Mesothelial cell of epicardium (in vitro differentiated cells): ENCODE data around the gene HTRA1. TPM values are rescaled to one million over a fixed set of nuclear protein-coding genes. Genes with fewer than 3 reads are reported as not detected.

Source experiments
- DNase-seq, 2 experiments: peaks; one replicate each; pipeline ENCODE4 v3.0.0; 2021; ENCODE audit warnings: low spot score in 2 of 2; ENCODE audit not compliant: unreplicated experiment in 2 of 2
- H3K27ac Mint-ChIP-seq: 2 replicates; pipeline ENCODE4 v1.8.0; 2021; ENCODE audit warnings: mixed read lengths
- H3K27me3 Mint-ChIP-seq: 2 replicates; pipeline ENCODE4 v1.8.0; 2021; ENCODE audit warnings: low read depth, mixed read lengths
- H3K36me3 Mint-ChIP-seq: 2 replicates; pipeline ENCODE4 v1.8.0; 2021; ENCODE audit warnings: mixed read lengths
- H3K4me1 Mint-ChIP-seq: 2 replicates; pipeline ENCODE4 v1.8.0; 2021; ENCODE audit warnings: mixed read lengths
- H3K4me3 Mint-ChIP-seq: 2 replicates; pipeline ENCODE4 v1.8.0; 2021; ENCODE audit warnings: mild to moderate bottlenecking, moderate library complexity, mixed read lengths
- H3K9me3 Mint-ChIP-seq: 2 replicates; pipeline ENCODE4 v1.8.0; 2021; ENCODE audit warnings: mixed read lengths
- total RNA-seq: library from RNA; stranded (reverse); gene quantifications from 3 replicates; pipeline ENCODE4 v1.2.1, GENCODE V29; 2021
- TF ChIP-seq, protein P1 (sequence below): fragments of 200-600 bp; sonication (generic); IDR thresholded peaks from one replicate; pipeline ENCODE4 v1.5.0; 2021; ENCODE audit warnings: antibody characterized with exemption; ENCODE audit not compliant: unreplicated experiment

The HTRA1 gene
- total RNA-seq, 1 donor from 2014 or later: 12.2 TPM

GRCh38 chr10:122508021-122508420, 46.7 kb downstream of the HTRA1 start:
- H3K4me1 Mint-ChIP-seq: peaks cover 57% of the 10 kb centered on the region
- H3K36me3 Mint-ChIP-seq: no peaks in the 10 kb centered on the region
- no peaks in the 10 kb centered on the region for H3K9me3 Mint-ChIP-seq
- no peaks in the 10 kb centered on the region for H3K27me3 Mint-ChIP-seq
- no peak for DNase-seq
- H3K4me3 Mint-ChIP-seq: no peak overlapping the region
- peak overlapping the region; percentile 48 for H3K27ac Mint-ChIP-seq
- TF ChIP-seq, protein P1, sequence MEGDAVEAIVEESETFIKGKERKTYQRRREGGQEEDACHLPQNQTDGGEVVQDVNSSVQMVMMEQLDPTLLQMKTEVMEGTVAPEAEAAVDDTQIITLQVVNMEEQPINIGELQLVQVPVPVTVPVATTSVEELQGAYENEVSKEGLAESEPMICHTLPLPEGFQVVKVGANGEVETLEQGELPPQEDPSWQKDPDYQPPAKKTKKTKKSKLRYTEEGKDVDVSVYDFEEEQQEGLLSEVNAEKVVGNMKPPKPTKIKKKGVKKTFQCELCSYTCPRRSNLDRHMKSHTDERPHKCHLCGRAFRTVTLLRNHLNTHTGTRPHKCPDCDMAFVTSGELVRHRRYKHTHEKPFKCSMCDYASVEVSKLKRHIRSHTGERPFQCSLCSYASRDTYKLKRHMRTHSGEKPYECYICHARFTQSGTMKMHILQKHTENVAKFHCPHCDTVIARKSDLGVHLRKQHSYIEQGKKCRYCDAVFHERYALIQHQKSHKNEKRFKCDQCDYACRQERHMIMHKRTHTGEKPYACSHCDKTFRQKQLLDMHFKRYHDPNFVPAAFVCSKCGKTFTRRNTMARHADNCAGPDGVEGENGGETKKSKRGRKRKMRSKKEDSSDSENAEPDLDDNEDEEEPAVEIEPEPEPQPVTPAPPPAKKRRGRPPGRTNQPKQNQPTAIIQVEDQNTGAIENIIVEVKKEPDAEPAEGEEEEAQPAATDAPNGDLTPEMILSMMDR: no peak

DNA sequence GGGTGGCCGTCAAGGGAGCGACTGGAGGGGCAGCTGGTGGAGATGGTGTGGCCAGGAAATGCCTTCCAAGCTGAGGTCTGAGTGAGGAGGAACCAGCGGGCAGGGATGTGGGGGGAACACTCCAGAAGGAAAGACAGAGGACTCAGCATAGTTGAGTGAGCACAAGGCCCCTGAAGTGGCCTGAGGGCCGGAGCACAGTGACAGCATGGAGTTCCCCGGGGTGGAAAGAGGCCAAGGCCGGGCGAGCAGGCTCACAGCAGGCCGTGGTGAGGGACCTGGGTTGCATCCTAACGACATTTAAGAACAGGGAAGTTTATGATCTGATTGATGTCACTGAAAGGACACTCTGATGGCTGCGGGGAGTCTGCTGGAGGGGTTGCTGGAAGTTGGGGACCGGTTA, 48.0 kb downstream of the HTRA1 start:
- DNase-seq: no peak
- no peaks in the 10 kb centered on the region for H3K27me3 Mint-ChIP-seq
- TF ChIP-seq, protein P1: no peak
- peak overlapping the region; percentile 55 for H3K27ac Mint-ChIP-seq
- H3K4me3 Mint-ChIP-seq: no peak overlapping the region
- H3K9me3 Mint-ChIP-seq: no peaks in the 10 kb centered on the region
- H3K36me3 Mint-ChIP-seq: no peaks in the 10 kb centered on the region
- peaks cover 49% of the 10 kb centered on the region for H3K4me1 Mint-ChIP-seq

- H3K4me3 Mint-ChIP-seq: no peak overlapping the region
- H3K27ac Mint-ChIP-seq: peak overlapping the region; percentile 94
- DNase-seq: peak in 1 of 2 experiments; percentile 57
- H3K27me3 Mint-ChIP-seq: no peaks in the 10 kb centered on the region
- H3K4me1 Mint-ChIP-seq: peaks cover 44% of the 10 kb centered on the region
- TF ChIP-seq, protein P1: no peak
- H3K9me3 Mint-ChIP-seq: no peaks in the 10 kb centered on the region
- no peaks in the 10 kb centered on the region for H3K36me3 Mint-ChIP-seq
Observed at GRCh38 chr10:122510326-122510725, 49.0 kb downstream of the HTRA1 start.

GRCh38 chr10:122510736-122511135, 49.4 kb downstream of the HTRA1 start:
- DNase-seq: no peak
- no peaks in the 10 kb centered on the region for H3K9me3 Mint-ChIP-seq
- no peaks in the 10 kb centered on the region for H3K36me3 Mint-ChIP-seq
- H3K27me3 Mint-ChIP-seq: no peaks in the 10 kb centered on the region
- no peak overlapping the region for H3K4me3 Mint-ChIP-seq
- TF ChIP-seq, protein P1: no peak
- H3K4me1 Mint-ChIP-seq: peaks cover 44% of the 10 kb centered on the region
- H3K27ac Mint-ChIP-seq: peak overlapping the region; percentile 94

GRCh38 chr10:122513053-122513452, 51.7 kb downstream of the HTRA1 start:
- peaks cover 28% of the 10 kb centered on the region for H3K4me1 Mint-ChIP-seq
- TF ChIP-seq, protein P1: no peak
- no peak for DNase-seq

More at GRCh38 chr10:122513053-122513452, 51.7 kb downstream of the HTRA1 start:
- no peak overlapping the region for H3K4me3 Mint-ChIP-seq
- H3K27ac Mint-ChIP-seq: no peak overlapping the region
- no peaks in the 10 kb centered on the region for H3K36me3 Mint-ChIP-seq
- no peaks in the 10 kb centered on the region for H3K27me3 Mint-ChIP-seq
- no peaks in the 10 kb centered on the region for H3K9me3 Mint-ChIP-seq
